Brain microvascular endothelial cell (primary cell): Measurements from ENCODE around the gene CDYL.
A peak's percentile ranks its signal among the peaks of the same experiment; 100 is the strongest.

Source experiments
- DNase-seq: peaks from one replicate; pipeline ENCODE4 v3.0.0-alpha.2; 2020
- H3K27ac ChIP-seq: fragments of 250-450 bp; sonication (Bioruptor Pico); 2 replicates; pipeline ENCODE4 v1.5.1; 2020; ENCODE audit warnings: mild to moderate bottlenecking, moderate library complexity
- H3K27me3 ChIP-seq: fragments of 250-450 bp; sonication (Bioruptor Pico); replicated peaks from 2 replicates; pipeline ENCODE4 v1.5.1; 2020; ENCODE audit warnings: mild to moderate bottlenecking
- H3K36me3 ChIP-seq: fragments of 250-450 bp; sonication (Bioruptor Pico); replicated peaks from 2 replicates; pipeline ENCODE4 v1.5.1; 2020; ENCODE audit warnings: mild to moderate bottlenecking
- H3K4me3 ChIP-seq: 2 replicates; pipeline ENCODE4 v1.5.1; 2011; ENCODE audit warnings: low read depth, mild to moderate bottlenecking, control low read depth, low read length, moderate library complexity
- in situ Hi-C: cut with HindIII; loops from 2 replicates; pipeline ENCODE4 v1.10.0; 2017; ENCODE audit warnings: low sequenced_read_pairs, low pct_ligation_motif_present
- TF ChIP-seq, protein P1 (sequence below): IDR thresholded peaks from 2 replicates; pipeline ENCODE4 v1.5.1; 2011; ENCODE audit warnings: low read depth, mild to moderate bottlenecking, moderate library complexity, low read length, control low read depth, inconsistent platforms; ENCODE audit errors: missing control alignments

CDYL gene

DNA sequence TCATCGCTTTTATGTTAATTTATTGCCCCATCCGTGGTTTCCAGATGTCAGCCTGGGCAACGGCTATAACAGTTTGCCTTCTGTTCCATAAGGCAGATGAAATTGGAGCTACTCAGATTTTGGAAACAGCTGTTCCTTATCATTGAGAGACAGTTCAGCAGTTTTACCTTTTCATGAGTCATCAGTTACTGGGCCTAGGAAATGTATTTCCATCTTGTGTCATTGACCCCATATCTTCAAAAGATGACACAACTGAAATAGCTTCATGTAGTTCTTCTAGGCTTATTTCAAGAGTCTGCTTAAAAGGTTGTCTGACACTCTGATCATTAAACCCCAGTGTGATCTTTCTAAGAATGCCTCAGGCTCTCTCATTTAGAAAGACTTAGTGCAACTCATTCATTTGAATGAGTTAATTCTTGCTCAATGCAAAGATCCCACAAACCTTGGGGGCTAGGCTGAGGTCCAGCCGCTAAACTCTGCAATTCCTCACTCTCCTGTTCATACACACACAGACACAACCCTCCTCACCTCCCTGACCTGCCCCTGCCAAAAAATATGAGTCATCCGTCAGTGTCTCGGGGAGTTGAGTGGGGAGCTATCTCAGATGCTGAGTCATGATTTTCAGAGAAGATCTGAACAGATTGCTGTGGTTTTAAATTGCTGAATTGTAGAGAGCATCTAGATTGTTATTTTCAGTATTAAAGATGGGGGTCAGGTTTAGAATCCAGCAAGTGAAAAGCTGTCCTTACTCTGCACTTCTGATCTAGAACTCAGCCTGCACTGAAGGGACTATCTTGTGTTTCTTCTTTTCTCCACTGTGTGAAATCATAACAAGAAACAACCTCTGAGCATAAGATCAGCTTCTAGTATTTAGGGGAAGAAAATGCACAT lies 165.8 kb downstream of the CDYL start:
- no peak overlapping the region for H3K4me3 ChIP-seq
- TF ChIP-seq, protein P1, sequence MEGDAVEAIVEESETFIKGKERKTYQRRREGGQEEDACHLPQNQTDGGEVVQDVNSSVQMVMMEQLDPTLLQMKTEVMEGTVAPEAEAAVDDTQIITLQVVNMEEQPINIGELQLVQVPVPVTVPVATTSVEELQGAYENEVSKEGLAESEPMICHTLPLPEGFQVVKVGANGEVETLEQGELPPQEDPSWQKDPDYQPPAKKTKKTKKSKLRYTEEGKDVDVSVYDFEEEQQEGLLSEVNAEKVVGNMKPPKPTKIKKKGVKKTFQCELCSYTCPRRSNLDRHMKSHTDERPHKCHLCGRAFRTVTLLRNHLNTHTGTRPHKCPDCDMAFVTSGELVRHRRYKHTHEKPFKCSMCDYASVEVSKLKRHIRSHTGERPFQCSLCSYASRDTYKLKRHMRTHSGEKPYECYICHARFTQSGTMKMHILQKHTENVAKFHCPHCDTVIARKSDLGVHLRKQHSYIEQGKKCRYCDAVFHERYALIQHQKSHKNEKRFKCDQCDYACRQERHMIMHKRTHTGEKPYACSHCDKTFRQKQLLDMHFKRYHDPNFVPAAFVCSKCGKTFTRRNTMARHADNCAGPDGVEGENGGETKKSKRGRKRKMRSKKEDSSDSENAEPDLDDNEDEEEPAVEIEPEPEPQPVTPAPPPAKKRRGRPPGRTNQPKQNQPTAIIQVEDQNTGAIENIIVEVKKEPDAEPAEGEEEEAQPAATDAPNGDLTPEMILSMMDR, result no peak
- no peaks in the 10 kb centered on the region for H3K27me3 ChIP-seq
- peak overlapping the region; percentile 68 for H3K27ac ChIP-seq
- in situ Hi-C loops, result no loop called here
- peaks cover 7% of the 10 kb centered on the region for H3K36me3 ChIP-seq
- DNase-seq, result peak; percentile 89

GRCh38 chr6:4942673-4943009 lies 166.4 kb downstream of the CDYL start:
- DNase-seq, result no peak
- in situ Hi-C loops, result no loop called here
- Histone ChIP-seq H3K36me3 (peaks cover 7% of the 10 kb centered on the region), H3K4me3 (no peak overlapping the region), H3K27me3 (no peaks in the 10 kb centered on the region), H3K27ac (peak overlapping the region; percentile 68)
- TF ChIP-seq, protein P1, result no peak

GRCh38 chr6:4943716-4944115 lies 167.5 kb downstream of the CDYL start:
- no peak for DNase-seq
- H3K4me3 ChIP-seq, result no peak overlapping the region
- no peaks in the 10 kb centered on the region for H3K27me3 ChIP-seq
- no peak overlapping the region for H3K27ac ChIP-seq
- H3K36me3 ChIP-seq, result peaks cover 8% of the 10 kb centered on the region
- TF ChIP-seq, protein P1, result no peak
- in situ Hi-C loops, result no loop called here

DNA sequence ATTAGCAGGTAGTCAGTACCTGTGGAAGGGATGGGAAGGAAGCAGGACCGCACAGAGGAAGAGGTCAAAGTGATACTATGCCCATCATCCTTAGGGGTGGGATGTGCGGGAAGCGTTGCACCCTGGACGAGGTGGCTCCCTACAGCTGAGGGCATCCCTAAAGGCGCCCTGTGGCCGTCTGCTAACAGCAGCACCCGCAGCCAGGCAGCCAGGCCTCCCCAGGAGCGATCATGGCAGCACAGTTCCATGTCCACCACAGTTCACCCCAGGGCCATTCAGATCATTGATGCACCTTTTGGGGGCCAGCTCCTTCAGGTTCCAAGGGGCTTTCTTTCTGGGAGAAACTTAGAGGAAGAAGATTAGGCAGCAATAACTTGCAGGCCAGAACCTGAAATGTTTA lies 168.1 kb downstream of the CDYL start:
- Histone ChIP-seq H3K27me3 (no peaks in the 10 kb centered on the region), H3K4me3 (no peak overlapping the region), H3K27ac (no peak overlapping the region), H3K36me3 (peaks cover 8% of the 10 kb centered on the region)
- TF ChIP-seq, protein P1, result no peak
- no peak for DNase-seq
- in situ Hi-C loops, result no loop called here

GRCh38 chr6:4946521-4946920 lies 170.3 kb downstream of the CDYL start:
- TF ChIP-seq, protein P1, result no peak
- no peak for DNase-seq
- Histone ChIP-seq H3K36me3 (peaks cover 8% of the 10 kb centered on the region), H3K27me3 (no peaks in the 10 kb centered on the region), H3K27ac (no peak overlapping the region), H3K4me3 (no peak overlapping the region)
- in situ Hi-C loops, result no loop called here

DNA sequence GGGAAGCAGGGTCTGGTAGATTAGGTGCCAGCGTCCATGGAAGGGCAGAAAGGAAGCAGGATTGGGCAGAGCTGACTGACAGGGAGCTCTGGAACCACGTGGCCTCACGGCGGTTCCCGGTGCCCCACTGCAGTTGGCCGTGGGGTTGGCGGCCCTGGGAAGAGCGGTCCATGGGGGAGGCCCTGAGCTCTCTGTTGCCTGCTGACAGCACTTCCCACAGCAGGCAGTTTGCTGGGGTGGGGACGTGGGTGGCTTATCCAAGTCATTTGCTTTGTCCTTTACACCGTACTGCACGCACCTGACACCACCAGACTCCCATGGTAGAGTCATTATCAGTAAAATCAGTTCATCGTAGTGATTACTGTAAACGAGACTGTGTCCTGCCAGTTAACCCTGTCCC lies 171.5 kb downstream of the CDYL start:
- Histone ChIP-seq H3K36me3 (peaks cover 13% of the 10 kb centered on the region), H3K27me3 (no peaks in the 10 kb centered on the region), H3K4me3 (no peak overlapping the region), H3K27ac (no peak overlapping the region)
- DNase-seq, result no peak
- in situ Hi-C loops, result no loop called here
- TF ChIP-seq, protein P1, result no peak
